Activated naive CD4-positive, alpha-beta T cell treated with anti-CD3 and anti-CD28 coated beads for 36 hours (primary cell): Measurements from ENCODE around the gene KRT7. TPM values are rescaled to one million over a fixed set of nuclear protein-coding genes. Genes with fewer than 3 reads are reported as not detected.
"Not testable (repeated sequence)": the region's sequence is repeated elsewhere in the genome, so short reads cannot be mapped to it uniquely, and the experiment has no call there.

Source experiments
- CTCF ChIA-PET: fragments of 350-600 bp; sonication (Branson Sonifier 250); formaldehyde crosslinking; loops from one replicate; lab custom pipeline; 2021; ENCODE audit warnings: antibody characterized with exemption; lab: Charles Lee
- DNase-seq: peaks from one replicate; pipeline ENCODE4 v3.0.0-alpha.2; 2020
- H3K27ac Mint-ChIP-seq: one replicate; pipeline ENCODE4 v1.8.0; 2021; ENCODE audit warnings: mild to moderate bottlenecking, mixed read lengths
- H3K27me3 Mint-ChIP-seq: one replicate; pipeline ENCODE4 v1.8.0; 2021; ENCODE audit warnings: low read depth, mixed read lengths
- H3K36me3 Mint-ChIP-seq: one replicate; pipeline ENCODE4 v1.8.0; 2021; ENCODE audit warnings: low read depth, mixed read lengths
- H3K4me1 Mint-ChIP-seq: one replicate; pipeline ENCODE4 v1.8.0; 2021; ENCODE audit warnings: low read depth, mixed read lengths
- H3K4me3 Mint-ChIP-seq: one replicate; pipeline ENCODE4 v1.8.0; 2021; ENCODE audit warnings: mild to moderate bottlenecking, moderate library complexity, mixed read lengths
- H3K9me3 Mint-ChIP-seq: one replicate; pipeline ENCODE4 v1.8.0; 2021; ENCODE audit warnings: mixed read lengths
- intact Hi-C: fragments of 100-400 bp; cut with micrococcal nuclease; formaldehyde crosslinking; loops from one replicate; pipeline ENCODE4 v1.15.1; 2023
- total RNA-seq, 2 experiments: library from RNA; stranded (reverse); gene quantifications; one replicate each; pipeline ENCODE4 v1.2.3, GENCODE V29; 2021

Gene KRT7
- total RNA-seq, 2 experiments from 2014 or later = 1.9 to 3.4 TPM

DNA sequence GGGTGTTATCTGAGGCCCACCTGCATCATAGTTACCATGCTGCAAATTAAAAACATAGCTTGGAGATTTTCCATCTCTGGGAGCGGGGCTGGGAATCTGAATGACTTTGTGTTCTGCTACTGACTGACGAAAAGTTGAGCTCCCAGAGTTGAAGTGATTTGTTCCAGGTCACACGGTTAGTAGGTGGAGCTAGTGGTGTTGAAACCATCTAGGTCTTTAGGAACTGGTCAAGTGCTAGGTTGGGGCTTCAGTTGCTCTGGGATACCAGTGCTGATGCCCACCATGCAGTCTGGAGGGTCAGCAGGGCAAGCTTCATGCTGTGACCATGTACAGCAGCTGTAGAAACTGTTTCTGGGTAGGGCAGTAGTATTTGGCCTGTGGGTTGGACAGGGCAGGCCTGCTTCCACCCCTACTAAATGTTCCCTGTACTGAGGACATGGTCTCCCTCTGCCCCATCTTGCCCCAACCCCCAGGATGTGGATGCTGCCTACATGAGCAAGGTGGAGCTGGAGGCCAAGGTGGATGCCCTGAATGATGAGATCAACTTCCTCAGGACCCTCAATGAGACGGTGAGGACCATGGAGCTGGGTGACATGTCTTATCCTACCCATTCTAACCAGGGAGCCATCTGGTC lies 5.3 kb downstream of the KRT7 start:
- CTCF ChIA-PET = interaction anchor here (0.5 to 3.6 kb wide), 6 partner anchors 13 to 842 kb away, joined by 3 to 20 read pairs (median 4); no protein-coding TSS in a partner anchor
- intact Hi-C loops = no loop called here
- Mint-ChIP-seq H3K4me1 (peaks cover 2% of the 10 kb centered on the region), H3K9me3 (no peaks in the 10 kb centered on the region), H3K36me3 (no peaks in the 10 kb centered on the region), H3K27ac (no peak overlapping the region), H3K27me3 (peaks cover 14% of the 10 kb centered on the region), H3K4me3 (no peak overlapping the region)
- DNase-seq = no peak

DNA sequence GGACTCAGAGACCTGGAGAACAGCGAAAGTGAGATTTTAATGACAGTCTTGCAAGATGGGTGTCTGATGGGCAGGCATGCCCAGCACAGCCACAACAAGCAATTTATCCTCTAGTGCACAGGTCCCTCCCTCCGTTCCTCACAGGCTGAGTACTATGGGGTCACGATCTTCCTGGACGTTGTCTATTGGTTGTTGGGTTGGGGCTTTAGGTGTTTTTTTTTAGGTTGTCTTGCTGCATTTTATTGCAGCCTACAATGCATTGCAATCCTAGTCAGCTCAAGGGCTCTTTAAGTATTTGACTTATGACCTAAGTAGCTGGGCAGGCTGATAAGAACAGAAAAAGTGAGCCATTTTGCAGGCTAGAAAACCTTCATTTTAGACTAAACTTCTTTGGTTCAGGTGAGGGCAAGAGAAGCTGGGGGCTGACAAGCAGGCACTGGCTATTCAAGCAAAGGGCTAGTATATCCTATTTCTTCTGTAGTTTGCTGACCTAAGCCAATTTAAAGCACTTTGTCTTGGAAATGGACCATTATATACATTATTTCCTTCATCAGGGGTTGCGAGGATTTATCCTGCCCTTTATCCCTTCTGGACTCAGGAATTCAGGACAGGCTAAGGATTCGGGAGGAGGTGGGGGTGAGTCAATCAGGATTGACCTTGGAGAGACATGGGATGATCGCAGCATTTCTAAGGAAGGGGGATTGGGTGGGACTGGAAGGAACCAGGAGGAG lies 6.0 kb downstream of the KRT7 start:
- DNase-seq = no peak
- Mint-ChIP-seq H3K4me1 (peaks cover 10% of the 10 kb centered on the region), H3K27me3 (peaks cover 9% of the 10 kb centered on the region), H3K4me3 (no peak overlapping the region), H3K9me3 (no peaks in the 10 kb centered on the region), H3K36me3 (no peaks in the 10 kb centered on the region), H3K27ac (no peak overlapping the region)
- CTCF ChIA-PET = interaction anchor here (0.5 to 3.6 kb wide), 5 partner anchors 13 to 843 kb away, joined by 3 to 20 read pairs (median 4); no protein-coding TSS in a partner anchor
- intact Hi-C loops = no loop called here

DNA sequence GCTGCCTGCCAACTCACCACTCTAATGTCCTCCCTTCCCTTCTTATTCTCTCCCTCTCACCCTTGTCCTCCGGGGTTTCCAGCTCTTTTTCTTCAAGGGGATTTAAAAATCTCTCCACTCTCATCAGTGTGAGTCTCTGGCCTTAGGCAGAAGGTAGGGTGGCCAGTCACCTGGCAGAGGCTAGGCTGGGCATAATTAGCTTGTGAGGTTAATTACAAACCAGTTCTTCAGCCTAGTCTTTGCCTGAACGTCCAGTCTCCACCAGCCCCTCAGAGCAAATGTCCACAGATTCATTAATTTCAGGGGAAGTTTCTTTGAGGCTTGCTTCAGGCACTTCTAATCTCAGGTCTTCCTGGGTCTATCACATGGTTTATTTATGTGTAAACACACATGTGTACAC lies 6.7 kb downstream of the KRT7 start:
- no peak overlapping the region for H3K4me3 Mint-ChIP-seq
- peaks cover 2% of the 10 kb centered on the region for H3K27me3 Mint-ChIP-seq
- intact Hi-C loops = no loop called here
- H3K27ac Mint-ChIP-seq = no peak overlapping the region
- CTCF ChIA-PET = interaction anchor here (3.6 kb wide), 1 partner anchor 18 kb away, joined by 20 read pairs; no protein-coding TSS in a partner anchor
- H3K36me3 Mint-ChIP-seq = no peaks in the 10 kb centered on the region
- no peaks in the 10 kb centered on the region for H3K9me3 Mint-ChIP-seq
- no peak for DNase-seq
- H3K4me1 Mint-ChIP-seq = peaks cover 15% of the 10 kb centered on the region

DNA sequence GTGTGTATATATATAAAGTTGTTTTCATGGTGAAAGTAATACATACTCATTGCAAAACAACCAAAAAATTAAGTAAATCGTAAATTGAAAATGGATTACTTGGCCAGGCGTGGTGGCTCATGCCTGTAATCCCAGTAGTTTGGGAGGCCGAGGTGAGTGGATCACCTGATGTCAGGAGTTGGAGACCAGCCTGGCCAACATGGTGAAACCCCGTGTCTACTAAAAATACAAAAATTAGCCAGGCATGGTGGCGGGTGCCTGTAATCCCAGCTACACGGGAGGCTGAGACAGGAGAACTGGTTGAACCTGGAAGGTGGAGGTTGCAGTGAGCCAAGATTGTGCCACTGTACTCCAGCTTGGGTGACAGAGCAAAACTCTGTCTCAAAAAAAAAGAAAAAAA lies 7.2 kb downstream of the KRT7 start:
- CTCF ChIA-PET = interaction anchor here (3.6 kb wide), 1 partner anchor 18 kb away, joined by 20 read pairs; no protein-coding TSS in a partner anchor
- H3K4me3 Mint-ChIP-seq, H3K27ac Mint-ChIP-seq, DNase-seq, H3K36me3 Mint-ChIP-seq, H3K9me3 Mint-ChIP-seq, H3K27me3 Mint-ChIP-seq, intact Hi-C loops: not testable (repeated sequence)
- H3K4me1 Mint-ChIP-seq = peaks cover 15% of the 10 kb centered on the region

DNA sequence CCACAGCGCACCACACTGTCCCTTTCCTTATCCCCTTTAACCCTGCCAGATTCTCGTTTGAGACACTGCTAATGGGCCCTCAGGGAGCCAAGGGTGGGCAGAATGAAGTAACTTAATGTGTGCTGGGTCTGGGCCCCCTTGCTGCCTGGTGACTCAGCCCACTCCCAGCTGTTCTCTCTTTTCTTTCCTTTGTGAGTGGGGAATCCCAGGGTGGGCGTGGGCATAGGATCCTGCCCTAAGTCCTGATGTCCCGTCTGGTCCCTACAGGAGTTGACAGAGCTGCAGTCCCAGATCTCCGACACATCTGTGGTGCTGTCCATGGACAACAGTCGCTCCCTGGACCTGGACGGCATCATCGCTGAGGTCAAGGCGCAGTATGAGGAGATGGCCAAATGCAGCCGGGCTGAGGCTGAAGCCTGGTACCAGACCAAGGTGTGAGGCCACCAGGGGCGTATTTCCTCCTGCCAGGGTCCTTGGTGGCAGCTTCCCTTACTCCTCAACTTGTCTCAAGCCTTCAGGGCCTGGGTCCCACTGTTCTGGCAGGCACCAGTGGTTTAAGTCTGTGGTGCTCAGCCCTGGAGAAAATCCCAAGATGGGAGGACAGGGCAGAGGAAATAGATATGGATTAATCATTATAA lies 8.3 kb downstream of the KRT7 start:
- H3K36me3 Mint-ChIP-seq = no peaks in the 10 kb centered on the region
- CTCF ChIA-PET = interaction anchor here (0.9 kb wide), 1 partner anchor 86 kb away, joined by 3 read pairs; no protein-coding TSS in a partner anchor
- no peak for DNase-seq
- H3K9me3 Mint-ChIP-seq = no peaks in the 10 kb centered on the region
- intact Hi-C loops = no loop called here
- H3K27ac Mint-ChIP-seq = no peak overlapping the region
- peaks cover 2% of the 10 kb centered on the region for H3K27me3 Mint-ChIP-seq
- no peak overlapping the region for H3K4me3 Mint-ChIP-seq
- H3K4me1 Mint-ChIP-seq = peaks cover 15% of the 10 kb centered on the region

DNA sequence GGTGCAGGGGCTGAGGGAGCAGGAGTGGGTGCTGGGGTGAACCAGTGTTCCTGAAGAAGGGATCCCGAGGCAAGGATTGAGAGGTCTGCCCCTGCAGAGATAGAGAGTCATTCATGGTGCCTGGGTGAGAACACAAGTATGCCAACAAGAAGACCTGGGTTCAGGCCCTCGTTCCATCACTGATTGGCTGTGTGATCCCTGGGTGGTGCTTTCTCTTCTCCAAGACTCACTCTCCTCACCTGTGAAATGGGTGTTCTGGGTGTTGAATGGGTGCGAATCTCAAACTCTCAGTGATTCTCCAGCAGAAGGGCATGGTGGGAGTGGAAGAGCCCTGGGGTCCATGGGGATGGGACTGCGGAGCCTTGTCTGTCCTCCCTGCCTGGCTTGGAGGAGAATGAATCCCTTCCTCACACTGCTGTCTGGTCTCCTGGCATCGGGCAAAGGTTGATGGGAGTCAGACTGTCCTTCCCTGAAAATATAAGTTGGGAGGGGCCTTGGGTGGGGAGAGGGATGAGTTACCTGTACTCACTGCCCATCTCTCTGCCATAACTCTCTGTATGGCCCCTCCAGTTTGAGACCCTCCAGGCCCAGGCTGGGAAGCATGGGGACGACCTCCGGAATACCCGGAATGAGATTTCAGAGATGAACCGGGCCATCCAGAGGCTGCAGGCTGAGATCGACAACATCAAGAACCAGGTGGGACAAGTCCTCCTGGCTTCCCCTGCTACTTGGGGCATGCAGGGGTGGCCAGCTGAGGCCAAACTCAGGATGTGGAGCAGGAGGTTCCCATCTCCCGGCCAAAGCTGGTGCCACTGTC lies 9.6 kb downstream of the KRT7 start:
- CTCF ChIA-PET = interaction anchor here (2.3 kb wide), 1 partner anchor 21 kb away, joined by 8 read pairs; no protein-coding TSS in a partner anchor

DNA sequence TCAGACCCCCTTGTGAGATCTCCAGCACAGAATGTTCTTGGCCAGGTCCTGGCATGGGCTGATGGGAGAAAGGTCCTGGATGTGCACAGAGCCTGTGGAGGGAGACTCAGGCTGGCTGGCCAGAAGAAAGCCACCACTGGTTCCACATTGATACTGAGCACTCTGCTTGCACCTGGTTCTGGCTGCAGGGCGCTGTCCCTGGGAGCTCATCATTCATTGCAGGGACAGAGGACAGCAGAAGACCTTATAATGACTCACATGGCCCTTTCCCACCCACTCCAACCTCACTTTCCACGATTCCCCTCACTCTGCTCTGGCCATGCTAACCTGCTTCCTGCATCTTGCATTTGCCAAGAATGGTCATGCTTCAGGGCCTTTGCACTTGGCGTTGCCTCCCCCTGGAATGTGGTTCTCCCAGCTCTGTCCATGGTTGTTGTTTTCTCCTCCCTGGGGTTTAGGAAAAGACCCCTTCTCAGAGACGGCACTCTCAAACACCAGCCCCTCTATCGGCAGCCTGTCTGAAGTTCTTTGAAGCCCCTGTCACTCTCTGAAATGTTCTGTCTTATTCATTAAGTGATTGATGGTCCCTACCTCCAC lies 10.3 kb downstream of the KRT7 start:
- no peak for DNase-seq
- Mint-ChIP-seq H3K4me3 (peak overlapping the region; percentile 11), H3K27me3 (peaks cover 6% of the 10 kb centered on the region), H3K4me1 (peaks cover 15% of the 10 kb centered on the region), H3K9me3 (no peaks in the 10 kb centered on the region), H3K27ac (peak overlapping the region; percentile 73), H3K36me3 (no peaks in the 10 kb centered on the region)
- intact Hi-C loops = no loop called here
- CTCF ChIA-PET = interaction anchor here (1.6 to 2.3 kb wide), 3 partner anchors 18 to 84 kb away, joined by 5 to 9 read pairs (median 8); no protein-coding TSS in a partner anchor

More for the DNA sequence above, 9.6 kb downstream of the KRT7 start:
- no peak for DNase-seq
- intact Hi-C loops = no loop called here
- H3K4me3 Mint-ChIP-seq = no peak overlapping the region
- H3K36me3 Mint-ChIP-seq = no peaks in the 10 kb centered on the region
- peaks cover 15% of the 10 kb centered on the region for H3K4me1 Mint-ChIP-seq
- peaks cover 2% of the 10 kb centered on the region for H3K27me3 Mint-ChIP-seq
- no peaks in the 10 kb centered on the region for H3K9me3 Mint-ChIP-seq
- no peak overlapping the region for H3K27ac Mint-ChIP-seq

DNA sequence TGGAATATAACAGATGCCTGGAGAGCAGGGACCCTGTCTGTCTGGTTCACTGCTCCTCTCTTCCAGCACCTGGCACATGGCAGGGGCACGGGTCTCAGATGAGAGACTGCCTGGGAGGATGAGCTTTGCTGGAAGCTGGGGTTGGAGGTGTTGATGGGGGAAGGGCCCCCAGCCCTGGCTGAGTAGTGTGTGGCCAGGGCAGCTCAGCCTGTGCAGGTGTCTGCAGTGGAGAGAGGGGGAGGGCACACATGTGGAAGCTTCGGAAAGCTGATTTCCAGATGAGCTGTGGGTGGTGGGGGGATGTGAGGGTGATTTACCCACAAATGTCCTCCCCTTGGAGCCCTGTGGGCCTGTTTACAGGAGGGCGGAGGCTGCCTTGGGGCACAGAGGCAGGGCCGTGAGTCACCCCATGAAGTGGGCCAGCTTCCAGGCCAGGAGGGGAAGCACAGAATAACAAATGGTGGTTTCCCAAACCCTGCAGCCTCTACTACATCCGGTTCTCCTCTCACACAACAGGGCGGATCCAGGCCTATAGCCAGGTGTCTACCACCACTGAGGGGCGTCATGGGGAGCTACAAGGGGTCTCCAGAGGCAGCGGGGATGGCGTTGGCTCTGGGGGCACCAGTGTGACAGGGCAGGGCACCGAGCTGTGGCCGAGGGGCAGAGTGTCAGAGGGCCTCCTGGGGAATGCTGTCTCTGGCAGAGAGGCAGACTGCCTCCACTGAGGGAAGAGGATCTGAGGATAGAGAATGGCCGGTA lies 11.0 kb downstream of the KRT7 start:
- Mint-ChIP-seq H3K36me3 (no peaks in the 10 kb centered on the region), H3K27ac (peak overlapping the region; percentile 73), H3K9me3 (no peaks in the 10 kb centered on the region), H3K4me1 (peaks cover 15% of the 10 kb centered on the region), H3K4me3 (peak overlapping the region; percentile 71), H3K27me3 (peaks cover 6% of the 10 kb centered on the region)
- CTCF ChIA-PET = interaction anchor here (0.6 to 2.3 kb wide), 5 partner anchors 19 to 736 kb away, joined by 3 to 9 read pairs (median 5); no protein-coding TSS in a partner anchor
- DNase-seq = peak; percentile 94
- intact Hi-C loops = loop anchor here (1.0 kb wide), 2 partner anchors 22 to 273 kb away; no protein-coding TSS in a partner anchor

DNA sequence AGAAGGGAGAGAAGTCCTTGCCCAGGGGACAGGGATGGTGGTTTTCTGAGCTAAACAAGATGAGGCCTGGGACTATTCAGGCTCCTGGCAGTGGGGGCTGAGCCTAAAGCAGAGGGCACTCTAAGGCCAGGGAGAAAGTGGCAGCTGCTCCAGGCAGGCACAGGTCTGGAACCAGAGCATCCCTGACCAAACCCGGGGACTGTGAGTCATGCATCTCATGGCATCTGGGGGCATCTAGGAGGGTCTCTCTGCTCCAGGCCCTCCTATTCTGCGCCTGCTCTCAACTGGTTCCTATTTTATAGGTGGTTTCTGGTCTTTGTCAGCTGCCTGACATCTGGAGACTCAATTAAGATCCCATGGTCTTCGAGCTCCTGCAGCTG lies 11.6 kb downstream of the KRT7 start:
- Mint-ChIP-seq H3K4me1 (peaks cover 15% of the 10 kb centered on the region), H3K27me3 (peaks cover 11% of the 10 kb centered on the region), H3K4me3 (peak overlapping the region; percentile 71), H3K27ac (peak overlapping the region; percentile 73), H3K36me3 (no peaks in the 10 kb centered on the region), H3K9me3 (no peaks in the 10 kb centered on the region)
- intact Hi-C loops = loop anchor here (1.0 kb wide), 2 partner anchors 22 to 273 kb away; no protein-coding TSS in a partner anchor
- CTCF ChIA-PET = interaction anchor here (1.2 to 2.3 kb wide), 4 partner anchors 19 to 112 kb away, joined by 3 to 9 read pairs (median 6); no protein-coding TSS in a partner anchor
- DNase-seq = no peak

DNA sequence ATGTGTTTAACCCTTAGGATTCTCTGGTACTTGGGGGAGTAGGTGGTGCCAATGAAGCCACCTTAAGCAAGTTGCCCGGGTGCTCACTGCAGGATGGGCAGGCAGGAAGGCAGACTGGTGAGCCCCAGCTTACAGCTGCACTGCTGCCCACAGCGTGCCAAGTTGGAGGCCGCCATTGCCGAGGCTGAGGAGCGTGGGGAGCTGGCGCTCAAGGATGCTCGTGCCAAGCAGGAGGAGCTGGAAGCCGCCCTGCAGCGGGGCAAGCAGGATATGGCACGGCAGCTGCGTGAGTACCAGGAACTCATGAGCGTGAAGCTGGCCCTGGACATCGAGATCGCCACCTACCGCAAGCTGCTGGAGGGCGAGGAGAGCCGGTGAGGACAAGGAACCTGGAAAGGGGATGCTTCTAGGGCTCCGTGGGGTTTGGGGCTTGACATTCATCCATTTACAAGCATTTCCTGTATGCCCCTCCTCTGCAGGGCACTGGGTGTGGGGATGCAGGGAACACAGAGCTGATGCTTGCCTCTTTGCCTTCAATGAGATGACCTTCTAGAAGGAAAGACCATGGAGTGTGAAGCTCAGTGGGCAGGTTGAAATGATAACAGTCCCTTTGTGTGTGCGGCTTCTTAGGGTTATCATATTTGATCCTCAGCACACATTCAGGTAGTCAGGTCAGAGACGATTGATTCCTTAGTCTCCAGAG lies 12.4 kb downstream of the KRT7 start:
- CTCF ChIA-PET = interaction anchor here (1.0 to 2.3 kb wide), 3 partner anchors 23 to 82 kb away, joined by 4 to 8 read pairs (median 5); no protein-coding TSS in a partner anchor
- Mint-ChIP-seq H3K9me3 (no peaks in the 10 kb centered on the region), H3K4me3 (no peak overlapping the region), H3K27ac (no peak overlapping the region), H3K4me1 (peaks cover 19% of the 10 kb centered on the region), H3K27me3 (peaks cover 16% of the 10 kb centered on the region), H3K36me3 (no peaks in the 10 kb centered on the region)
- intact Hi-C loops = no loop called here
- no peak for DNase-seq
